ENCODE measurements around the gene JAKMIP1.

Gene JAKMIP1

GRCh38 chr4:6175426-6175825 is 24.9 kb downstream of the JAKMIP1 start:
- DNase-seq (ENCODE audit: low spot score): no peak
- H3K27ac ChIP-seq: no peak overlapping the region
- ChIA-PET CTCF (no interaction called here), POLR2A (ENCODE audit: low non-redundant PET) (no interaction called here)
- no peak for TF ChIP-seq CTCF (conservative IDR thresholded peaks at IDR 0.05; ENCODE audit: low read depth)

GRCh38 chr4:6172927-6173200 is 27.5 kb downstream of the JAKMIP1 start:
- DNase-seq (ENCODE audit: low spot score): no peak
- CTCF ChIA-PET: no interaction called here

GRCh38 chr4:6172093-6172926 is 28.0 kb downstream of the JAKMIP1 start:
- POLR2A ChIA-PET (ENCODE audit: low non-redundant PET): no interaction called here
- no peak for TF ChIP-seq CTCF (conservative IDR thresholded peaks at IDR 0.05; ENCODE audit: low read depth)
- CTCF ChIA-PET: no interaction called here
- no peak for DNase-seq (ENCODE audit: low spot score)
- H3K27ac ChIP-seq: no peak overlapping the region

More at GRCh38 chr4:6172927-6173200, 27.5 kb downstream of the JAKMIP1 start:
- no peak for TF ChIP-seq CTCF (conservative IDR thresholded peaks at IDR 0.05; ENCODE audit: low read depth)
- POLR2A ChIA-PET (ENCODE audit: low non-redundant PET): no interaction called here
- H3K27ac ChIP-seq: no peak overlapping the region

GRCh38 chr4:6169239-6169638 is 31.1 kb downstream of the JAKMIP1 start:
- DNase-seq (ENCODE audit: low spot score): no peak
- no peak overlapping the region for H3K27ac ChIP-seq
- CTCF ChIA-PET: no interaction called here
- no peak for TF ChIP-seq CTCF (conservative IDR thresholded peaks at IDR 0.05; ENCODE audit: low read depth)
- POLR2A ChIA-PET (ENCODE audit: low non-redundant PET): no interaction called here

GRCh38 chr4:6165766-6166165 is 34.6 kb downstream of the JAKMIP1 start:
- no peak overlapping the region for H3K27ac ChIP-seq
- TF ChIP-seq CTCF (conservative IDR thresholded peaks at IDR 0.05; ENCODE audit: low read depth): no peak
- DNase-seq (ENCODE audit: low spot score): no peak
- CTCF ChIA-PET: interaction anchor here (0.5 kb wide), 1 partner anchor 260 kb away, joined by 3 read pairs; no protein-coding TSS in a partner anchor
- POLR2A ChIA-PET (ENCODE audit: low non-redundant PET): no interaction called here

GRCh38 chr4:6162885-6163284 is 37.5 kb downstream of the JAKMIP1 start:
- H3K27ac ChIP-seq: no peak overlapping the region
- ChIA-PET POLR2A (ENCODE audit: low non-redundant PET) (no interaction called here), CTCF (no interaction called here)
- TF ChIP-seq CTCF (conservative IDR thresholded peaks at IDR 0.05; ENCODE audit: low read depth): no peak
- no peak for DNase-seq (ENCODE audit: low spot score)

Data from RWPE1 (cell line).